ENCODE results near the gene SERPINA9.

DNA sequence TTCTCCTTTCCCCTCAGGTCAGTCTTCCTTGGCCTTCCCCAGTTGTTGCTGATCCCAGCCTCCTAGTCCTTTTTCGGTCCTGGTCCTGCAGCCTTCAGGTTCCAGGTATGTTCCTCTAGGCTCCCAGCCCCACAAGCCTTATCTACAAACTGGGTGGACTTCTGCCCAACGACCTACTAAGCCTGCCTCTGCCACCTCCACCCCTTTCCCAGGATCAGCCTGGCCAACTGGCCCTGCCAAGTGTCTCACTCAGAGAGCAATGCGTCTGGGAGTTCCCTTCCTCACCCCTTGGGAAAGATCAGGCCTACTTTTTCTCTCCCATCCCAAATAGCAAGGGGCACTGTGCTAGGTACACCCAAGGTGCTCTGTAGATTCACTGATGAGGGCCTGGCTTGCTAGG lies 33.4 kb upstream of the SERPINA9 start, which contains the start of gene SERPINA12:
- TF ChIP-seq, protein P1, sequence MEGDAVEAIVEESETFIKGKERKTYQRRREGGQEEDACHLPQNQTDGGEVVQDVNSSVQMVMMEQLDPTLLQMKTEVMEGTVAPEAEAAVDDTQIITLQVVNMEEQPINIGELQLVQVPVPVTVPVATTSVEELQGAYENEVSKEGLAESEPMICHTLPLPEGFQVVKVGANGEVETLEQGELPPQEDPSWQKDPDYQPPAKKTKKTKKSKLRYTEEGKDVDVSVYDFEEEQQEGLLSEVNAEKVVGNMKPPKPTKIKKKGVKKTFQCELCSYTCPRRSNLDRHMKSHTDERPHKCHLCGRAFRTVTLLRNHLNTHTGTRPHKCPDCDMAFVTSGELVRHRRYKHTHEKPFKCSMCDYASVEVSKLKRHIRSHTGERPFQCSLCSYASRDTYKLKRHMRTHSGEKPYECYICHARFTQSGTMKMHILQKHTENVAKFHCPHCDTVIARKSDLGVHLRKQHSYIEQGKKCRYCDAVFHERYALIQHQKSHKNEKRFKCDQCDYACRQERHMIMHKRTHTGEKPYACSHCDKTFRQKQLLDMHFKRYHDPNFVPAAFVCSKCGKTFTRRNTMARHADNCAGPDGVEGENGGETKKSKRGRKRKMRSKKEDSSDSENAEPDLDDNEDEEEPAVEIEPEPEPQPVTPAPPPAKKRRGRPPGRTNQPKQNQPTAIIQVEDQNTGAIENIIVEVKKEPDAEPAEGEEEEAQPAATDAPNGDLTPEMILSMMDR (IDR thresholded peaks at IDR 0.05; ENCODE audit: control extremely low read depth in 1 of 3, insufficient read depth in 1 of 3, low read depth in 1 of 3, low read length in 3 of 3), result no peak
- TF ChIP-seq SIRT6 (IDR thresholded peaks at IDR 0.05; ENCODE audit: low read length) (no peak), EGR1 (IDR thresholded peaks at IDR 0.05; ENCODE audit: borderline replicate concordance, low read depth, low read length) (no peak), KDM1A (IDR thresholded peaks at IDR 0.05; ENCODE audit: borderline replicate concordance, low read length) (no peak), POLR2A (IDR thresholded peaks at IDR 0.05; ENCODE audit: control extremely low read depth in 1 of 2, low read depth in 2 of 2, low read length in 2 of 2) (no peak), TCF12 (IDR thresholded peaks at IDR 0.05; ENCODE audit: low read depth, low read length) (no peak)
- TF ChIP-seq, protein P2, sequence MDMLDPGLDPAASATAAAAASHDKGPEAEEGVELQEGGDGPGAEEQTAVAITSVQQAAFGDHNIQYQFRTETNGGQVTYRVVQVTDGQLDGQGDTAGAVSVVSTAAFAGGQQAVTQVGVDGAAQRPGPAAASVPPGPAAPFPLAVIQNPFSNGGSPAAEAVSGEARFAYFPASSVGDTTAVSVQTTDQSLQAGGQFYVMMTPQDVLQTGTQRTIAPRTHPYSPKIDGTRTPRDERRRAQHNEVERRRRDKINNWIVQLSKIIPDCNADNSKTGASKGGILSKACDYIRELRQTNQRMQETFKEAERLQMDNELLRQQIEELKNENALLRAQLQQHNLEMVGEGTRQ (IDR thresholded peaks at IDR 0.05; ENCODE audit: low read length), result no peak
- TF ChIP-seq, protein P3, sequence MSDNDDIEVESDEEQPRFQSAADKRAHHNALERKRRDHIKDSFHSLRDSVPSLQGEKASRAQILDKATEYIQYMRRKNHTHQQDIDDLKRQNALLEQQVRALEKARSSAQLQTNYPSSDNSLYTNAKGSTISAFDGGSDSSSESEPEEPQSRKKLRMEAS (IDR thresholded peaks at IDR 0.05), result no peak

Data from H1 (cell line).